Astrocyte (in vitro differentiated cells and primary cell): ENCODE measurements around the gene ADD1.

Source experiments
- CTCF ChIP-seq: IDR thresholded peaks from 2 replicates; pipeline ENCODE4 v1.5.1; 2011; ENCODE audit warnings: low read depth, mild to moderate bottlenecking, inconsistent platforms, low read length, moderate library complexity; ENCODE audit not compliant: insufficient read depth
- EZH2 ChIP-seq: IDR thresholded peaks from 2 replicates; pipeline ENCODE4 v1.6.1; 2012; ENCODE audit warnings: mild to moderate bottlenecking, low read length, inconsistent platforms; ENCODE audit not compliant: insufficient read depth

GRCh38 chr4:2859514-2859913, 15.9 kb downstream of the ADD1 start:
- no peak for TF ChIP-seq EZH2
- no peak for TF ChIP-seq CTCF
